OCI-LY3 (cell line): ENCODE measurements around the gene ITSN2.
"Not testable (repeated sequence)": the region's sequence is repeated elsewhere in the genome, so short reads cannot be mapped to it uniquely, and the experiment has no call there.

Source experiments
- EZH2phosphoT487 ChIP-seq: fragments of 200-600 bp; shearing (Covaris generic); IDR thresholded peaks from 2 replicates; pipeline ENCODE4 v1.6.1; 2018; ENCODE audit warnings: antibody characterized with exemption, mixed run types, low read depth
- TF ChIP-seq, protein P1 (sequence below): fragments of 200-600, 300-600 bp; sonication (generic); IDR thresholded peaks from 2 replicates; pipeline ENCODE4 v1.5.1; 2014; ENCODE audit warnings: antibody characterized with exemption, low read length, low read depth

GRCh38 chr2:24408704-24409103 lies 48.4 kb upstream of the ITSN2 start:
- TF ChIP-seq, protein P1, sequence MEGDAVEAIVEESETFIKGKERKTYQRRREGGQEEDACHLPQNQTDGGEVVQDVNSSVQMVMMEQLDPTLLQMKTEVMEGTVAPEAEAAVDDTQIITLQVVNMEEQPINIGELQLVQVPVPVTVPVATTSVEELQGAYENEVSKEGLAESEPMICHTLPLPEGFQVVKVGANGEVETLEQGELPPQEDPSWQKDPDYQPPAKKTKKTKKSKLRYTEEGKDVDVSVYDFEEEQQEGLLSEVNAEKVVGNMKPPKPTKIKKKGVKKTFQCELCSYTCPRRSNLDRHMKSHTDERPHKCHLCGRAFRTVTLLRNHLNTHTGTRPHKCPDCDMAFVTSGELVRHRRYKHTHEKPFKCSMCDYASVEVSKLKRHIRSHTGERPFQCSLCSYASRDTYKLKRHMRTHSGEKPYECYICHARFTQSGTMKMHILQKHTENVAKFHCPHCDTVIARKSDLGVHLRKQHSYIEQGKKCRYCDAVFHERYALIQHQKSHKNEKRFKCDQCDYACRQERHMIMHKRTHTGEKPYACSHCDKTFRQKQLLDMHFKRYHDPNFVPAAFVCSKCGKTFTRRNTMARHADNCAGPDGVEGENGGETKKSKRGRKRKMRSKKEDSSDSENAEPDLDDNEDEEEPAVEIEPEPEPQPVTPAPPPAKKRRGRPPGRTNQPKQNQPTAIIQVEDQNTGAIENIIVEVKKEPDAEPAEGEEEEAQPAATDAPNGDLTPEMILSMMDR: not testable (repeated sequence)
- TF ChIP-seq EZH2phosphoT487: not testable (repeated sequence)
